H1 (cell line): ENCODE data around the gene COL5A2. TPM values are rescaled to one million over a fixed set of nuclear protein-coding genes. Genes with fewer than 3 reads are reported as not detected.

Experiments used
- CTCF ChIA-PET: fragments of 300-600 bp; sonication (Branson Sonifier 250); formaldehyde crosslinking; loops from one replicate; lab custom pipeline; 2021; ENCODE audit not compliant: partially characterized antibody; lab: Charles Lee
- POLR2A ChIA-PET: fragments of 300-600 bp; sonication (Branson Sonifier 250); formaldehyde crosslinking; loops from one replicate; lab custom pipeline; 2021; ENCODE audit warnings: inconsistent platforms; ENCODE audit not compliant: partially characterized antibody; lab: Charles Lee
- DNase-seq, 2 experiments: peaks; one replicate each; pipeline versions ENCODE4 v3.0.0 to v3.0.0-alpha.2; 2010 to 2022; ENCODE audit warnings: low spot score in 2 of 2, low read depth in 1 of 2, mixed read lengths in 1 of 2
- FAIRE-seq: peaks from 2 replicates; lab custom pipeline; 2011; peaks lifted over from hg19 to GRCh38; lab: Jason Lieb, UNC
- H2AFZ ChIP-seq: 2 replicates; pipeline ENCODE4 v1.8.1; 2012; ENCODE audit warnings: low read length, inconsistent platforms
- H2AK5ac ChIP-seq: 2 replicates; pipeline ENCODE4 v1.6.1; 2013; ENCODE audit warnings: low read depth, low read length
- H2BK120ac ChIP-seq: replicated peaks from 2 replicates; pipeline ENCODE3; 2013; ENCODE audit warnings: low read depth, low read length, inconsistent platforms
- H2BK12ac ChIP-seq: 2 replicates; pipeline ENCODE4 v1.6.1; 2013; ENCODE audit warnings: low read depth, low read length
- H2BK15ac ChIP-seq: 2 replicates; pipeline ENCODE4 v1.6.1; 2013; ENCODE audit warnings: low read length
- H2BK20ac ChIP-seq: 2 replicates; pipeline ENCODE4 v1.6.1; 2013; ENCODE audit warnings: low read length
- H2BK5ac ChIP-seq: 2 replicates; pipeline ENCODE4 v1.6.1; 2013; ENCODE audit warnings: low read depth, low read length
- H3K14ac ChIP-seq: 2 replicates; pipeline ENCODE4 v1.6.1; 2013; ENCODE audit warnings: inconsistent platforms; ENCODE audit not compliant: insufficient read length
- H3K18ac ChIP-seq: 2 replicates; pipeline ENCODE4 v1.6.1; 2013; ENCODE audit warnings: low read length; ENCODE audit errors: extremely low read depth
- H3K23ac ChIP-seq: 2 replicates; pipeline ENCODE4 v1.6.1; 2013; ENCODE audit warnings: inconsistent platforms; ENCODE audit not compliant: insufficient read length
- H3K23me2 ChIP-seq: 2 replicates; pipeline ENCODE4 v1.6.1; 2013; ENCODE audit warnings: low read depth, low read length
- H3K27ac ChIP-seq: 2 replicates; pipeline ENCODE4 v1.6.1; 2011; ENCODE audit warnings: low read depth, low read length, inconsistent platforms
- H3K27me3 ChIP-seq, 4 experiments: replicated peaks in 1 of 4; 1 replicate in 1 of 4; 2 replicates in 3 of 4; pipeline versions ENCODE4 v1.6.1 to v1.8.1; 2011 to 2013; ENCODE audit warnings: low read length in 3 of 4, mild to moderate bottlenecking in 3 of 4, inconsistent platforms in 2 of 4, mixed read lengths in 2 of 4, moderate library complexity in 1 of 4; ENCODE audit not compliant: control insufficient read depth in 3 of 4, insufficient read depth in 3 of 4; ENCODE audit errors: extremely low read depth in 1 of 4
- H3K36me3 ChIP-seq, 4 experiments: 2 replicates each; pipeline versions ENCODE4 v1.6.1 to v1.8.1; 2011 to 2013; ENCODE audit warnings: mild to moderate bottlenecking in 4 of 4, low read length in 3 of 4, moderate library complexity in 2 of 4, control low read depth in 1 of 4, inconsistent platforms in 1 of 4; ENCODE audit not compliant: insufficient read depth in 4 of 4, control insufficient read depth in 2 of 4
- H3K4ac ChIP-seq: replicated peaks from 2 replicates; pipeline ENCODE3; 2013; ENCODE audit warnings: low read length, low read depth, mixed read lengths, inconsistent platforms; ENCODE audit not compliant: insufficient read length
- H3K4me1 ChIP-seq, 4 experiments: replicated peaks in 1 of 4; 1 replicate in 1 of 4; 2 replicates in 3 of 4; pipeline versions ENCODE4 v1.6.1 to v1.8.1; 2011 to 2013; ENCODE audit warnings: low read length in 3 of 4, inconsistent platforms in 2 of 4, mixed read lengths in 1 of 4; ENCODE audit not compliant: insufficient read depth in 4 of 4, control insufficient read depth in 3 of 4
- H3K4me2 ChIP-seq, 2 experiments: 2 replicates each; pipeline versions ENCODE4 v1.6.1 to v1.8.1; 2011 to 2013; ENCODE audit warnings: low read depth in 2 of 2, low read length in 2 of 2, control low read depth in 1 of 2, inconsistent platforms in 1 of 2, mild to moderate bottlenecking in 1 of 2; ENCODE audit not compliant: insufficient read depth in 1 of 2
- H3K4me3 ChIP-seq, 4 experiments: fragments of 200-600, 300-600 bp in 1 of 4; sonication (generic), shearing (Covaris generic), sonication (Bioruptor Twin) in 1 of 4; 2 replicates each; pipeline versions ENCODE4 v1.5.1 to v1.8.1; 2011 to 2016; ENCODE audit warnings: low read length in 4 of 4, low read depth in 3 of 4, control low read depth in 2 of 4, inconsistent platforms in 2 of 4, mild to moderate bottlenecking in 2 of 4, mixed read lengths in 1 of 4, moderate library complexity in 1 of 4; ENCODE audit not compliant: insufficient read depth in 2 of 4; ENCODE audit errors: extremely low read depth in 1 of 4
- H3K56ac ChIP-seq: replicated peaks from 2 replicates; pipeline ENCODE3; 2013; ENCODE audit warnings: low read depth, mild to moderate bottlenecking, mixed read lengths, low read length, inconsistent platforms; ENCODE audit not compliant: insufficient read length
- H3K79me1 ChIP-seq: 2 replicates; pipeline ENCODE4 v1.6.1; 2013; ENCODE audit warnings: low read depth, low read length, control low read depth
- H3K79me2 ChIP-seq, 2 experiments: 2 replicates each; pipeline versions ENCODE4 v1.6.1 to v1.8.1; 2012 to 2013; ENCODE audit warnings: low read length in 2 of 2, mild to moderate bottlenecking in 2 of 2, inconsistent platforms in 1 of 2; ENCODE audit not compliant: insufficient read depth in 2 of 2, control insufficient read depth in 1 of 2
- H3K9ac ChIP-seq, 4 experiments: replicated peaks in 1 of 4; 1 replicate in 1 of 4; 2 replicates in 3 of 4; pipeline versions ENCODE4 v1.6.1 to v1.8.1; 2011 to 2013; ENCODE audit warnings: low read depth in 3 of 4, low read length in 3 of 4, control low read depth in 2 of 4, mild to moderate bottlenecking in 2 of 4, moderate library complexity in 2 of 4, inconsistent platforms in 1 of 4; ENCODE audit errors: extremely low read depth in 1 of 4
- H3K9me3 ChIP-seq, 2 experiments: 2 replicates each; pipeline versions ENCODE4 v1.6.1 to v1.8.1; 2012 to 2013; ENCODE audit warnings: mild to moderate bottlenecking in 2 of 2, moderate library complexity in 2 of 2, control low read depth in 1 of 2, inconsistent platforms in 1 of 2, low read depth in 1 of 2, low read length in 1 of 2, mixed read lengths in 1 of 2; ENCODE audit not compliant: insufficient read depth in 2 of 2
- H4K20me1 ChIP-seq, 2 experiments: replicated peaks in 1 of 2; 2 replicates each; pipeline versions ENCODE3 to v1.8.1; 2011 to 2013; ENCODE audit warnings: inconsistent platforms in 2 of 2, low read length in 2 of 2, mild to moderate bottlenecking in 1 of 2; ENCODE audit not compliant: insufficient read depth in 2 of 2, control insufficient read depth in 1 of 2
- H4K5ac ChIP-seq: 2 replicates; pipeline ENCODE4 v1.6.1; 2013; ENCODE audit warnings: low read length, low read depth, mixed read lengths, inconsistent platforms; ENCODE audit not compliant: insufficient read length
- H4K8ac ChIP-seq: 2 replicates; pipeline ENCODE4 v1.8.0; 2013; ENCODE audit warnings: mild to moderate bottlenecking, moderate library complexity, low read length, inconsistent platforms; ENCODE audit not compliant: insufficient read depth; ENCODE audit errors: extremely low read depth
- H4K91ac ChIP-seq: replicated peaks from 2 replicates; pipeline ENCODE3; 2013; ENCODE audit warnings: low read length, mixed read lengths, inconsistent platforms; ENCODE audit not compliant: insufficient read length
- BCL11A ChIP-seq, 2 experiments: IDR thresholded peaks; one replicate each; pipeline ENCODE4 v1.6.1; 2011; ENCODE audit warnings: low read depth in 2 of 2, low read length in 2 of 2, mild to moderate bottlenecking in 2 of 2
- CHD2 ChIP-seq: IDR thresholded peaks from 2 replicates; pipeline ENCODE4 v1.6.1; 2012; ENCODE audit warnings: low read length, improper control_type of control experiment
- CREB1 ChIP-seq: IDR thresholded peaks from 2 replicates; pipeline ENCODE4 v1.6.1; 2012; ENCODE audit warnings: inconsistent platforms
- CTBP2 ChIP-seq: IDR thresholded peaks from 2 replicates; pipeline ENCODE4 v1.7.0; 2011; ENCODE audit warnings: borderline replicate concordance, mild to moderate bottlenecking, moderate library complexity, mixed read lengths, low read length; ENCODE audit not compliant: insufficient read depth, insufficient read length
- EP300 ChIP-seq, 2 experiments: IDR thresholded peaks; 1 replicate in 1 of 2; 2 replicates in 1 of 2; pipeline ENCODE4 v1.6.1; 2011 to 2012; ENCODE audit warnings: low read depth in 2 of 2, low read length in 2 of 2, mild to moderate bottlenecking in 2 of 2, borderline replicate concordance in 1 of 2, inconsistent platforms in 1 of 2, moderate library complexity in 1 of 2
- GTF2F1 ChIP-seq: IDR thresholded peaks from 2 replicates; pipeline ENCODE4 v1.6.1; 2012; ENCODE audit warnings: low read depth, low read length, improper control_type of control experiment, borderline replicate concordance
- KDM5A ChIP-seq: fragments of 200-600 bp; IDR thresholded peaks from 2 replicates; pipeline ENCODE4 v1.7.1; 2012; ENCODE audit warnings: mild to moderate bottlenecking, low read length, inconsistent platforms, mixed read lengths
- MAFK ChIP-seq: IDR thresholded peaks from 2 replicates; pipeline ENCODE4 v1.6.1; 2012; ENCODE audit warnings: low read depth, mild to moderate bottlenecking, improper control_type of control experiment, low read length
- RBBP5 ChIP-seq: IDR thresholded peaks from 2 replicates; pipeline ENCODE4 v1.7.1; 2012; ENCODE audit warnings: low read depth, mild to moderate bottlenecking, inconsistent platforms, low read length, moderate library complexity, borderline replicate concordance
- RXRA ChIP-seq: IDR thresholded peaks from 2 replicates; pipeline ENCODE4 v1.6.1; 2011; ENCODE audit warnings: low read depth, mild to moderate bottlenecking, low read length, moderate library complexity; ENCODE audit not compliant: insufficient read depth
- SP1 ChIP-seq: IDR thresholded peaks from 2 replicates; pipeline ENCODE4 v1.6.1; 2011; ENCODE audit warnings: low read depth, low read length
- TCF12 ChIP-seq: IDR thresholded peaks from 2 replicates; pipeline ENCODE4 v1.6.1; 2011; ENCODE audit warnings: low read depth, mild to moderate bottlenecking, low read length
- TEAD4 ChIP-seq: IDR thresholded peaks from 2 replicates; pipeline ENCODE4 v1.6.1; 2012; ENCODE audit warnings: low read depth, low read length, inconsistent platforms, mixed read lengths
- ZNF274 ChIP-seq: IDR thresholded peaks from 2 replicates; pipeline ENCODE4 v1.7.0; 2012; ENCODE audit warnings: low read length, borderline replicate concordance; ENCODE audit errors: extremely low read depth
- WGBS, 2 experiments: shearing (Covaris generic) in 1 of 2; methylation state at CpG; one replicate each; pipeline versions ENCODE4 v1.1.6 to v1.1.7; 2013 to 2015; ENCODE audit warnings: low lambda C conversion rate in 2 of 2, mixed read lengths in 2 of 2, inconsistent platforms in 1 of 2, low coverage in 1 of 2, missing lambda C conversion rate in 1 of 2; ENCODE audit not compliant: insufficient replicate concordance in 2 of 2, insufficient coverage in 1 of 2, insufficient read length in 1 of 2; ENCODE audit errors: extremely low coverage in 1 of 2, missing lambda C conversion rate in 1 of 2; 5-methylcytosine and 5-hydroxymethylcytosine counted together
- polyA plus RNA-seq, 7 experiments: library from polyadenylated mRNA; depleted of rRNA in 3 of 7; stranded (reverse) in 5 of 7; unstranded in 2 of 7; fragments of >200 nt in 5 of 7; fragments of 200-250 nt in 2 of 7; gene quantifications; 1 replicate in 5 of 7; 2 replicates in 1 of 7; 4 replicates in 1 of 7; pipeline versions ENCODE4 v1.2.1 to v1.2.3, GENCODE V29; 2011 to 2013; ENCODE audit warnings: missing spikeins in 2 of 7, mixed read lengths in 2 of 7
- total RNA-seq: library from RNA; stranded (reverse); fragmentation: NEBNext Ultra II Directional; extraction: Animal tissue kit (Norgen Biotek cat#: 25700); gene quantifications from 2 replicates; pipeline ENCODE4 v1.2.1, GENCODE V29; 2021
- TF ChIP-seq, protein P1 (sequence below): IDR thresholded peaks from 2 replicates; pipeline ENCODE4 v1.6.1; 2011; ENCODE audit warnings: low read depth, mild to moderate bottlenecking, low read length; ENCODE audit not compliant: insufficient read depth

The COL5A2 gene
- total and polyA plus RNA-seq, 2 of the 8 experiments (the other 6 are each of a cell fraction or from before 2014, with no cell fraction given), result 4.7 to 24.2 TPM

GRCh38 chr2:189091253-189091652 is 88.3 kb downstream of the COL5A2 start:
- H2BK15ac ChIP-seq, result no peak overlapping the region
- H2BK12ac ChIP-seq, result no peak overlapping the region
- H3K9me3 ChIP-seq, result no peaks in the 10 kb centered on the region
- ChIA-PET CTCF (no interaction called here), POLR2A (no interaction called here)
- H3K56ac ChIP-seq, result no peak overlapping the region
- no peak overlapping the region for H3K18ac ChIP-seq
- H4K8ac ChIP-seq, result no peak overlapping the region
- H4K5ac ChIP-seq, result no peak overlapping the region
- no peak overlapping the region for H3K27ac ChIP-seq
- no peak overlapping the region for H3K23ac ChIP-seq
- DNase-seq (no peak), FAIRE-seq (no peak)
- H3K36me3 ChIP-seq, result no peaks in the 10 kb centered on the region
- H3K9ac ChIP-seq, result no peak overlapping the region
- no peaks in the 10 kb centered on the region for H3K79me2 ChIP-seq
- H3K4me2 ChIP-seq, result no peak overlapping the region
- WGBS, 2 experiments, result 71% methylated on average over 1 of the region's 1 CpG; no CpG with 5 or more reads in 1 of the 2 experiments
- no peak overlapping the region for H3K4me3 ChIP-seq
- H3K79me1 ChIP-seq, result no peaks in the 10 kb centered on the region
- H2BK120ac ChIP-seq, result no peak overlapping the region
- no peak overlapping the region for H3K4ac ChIP-seq
- no peaks in the 10 kb centered on the region for H3K27me3 ChIP-seq
- H4K91ac ChIP-seq, result no peak overlapping the region
- H2BK5ac ChIP-seq, result no peak overlapping the region
- no peaks in the 10 kb centered on the region for H3K4me1 ChIP-seq
- no peak overlapping the region for H3K14ac ChIP-seq
- no peak overlapping the region for H2AFZ ChIP-seq
- H2BK20ac ChIP-seq, result no peak overlapping the region
- H2AK5ac ChIP-seq, result no peak overlapping the region
- no peaks in the 10 kb centered on the region for H4K20me1 ChIP-seq
- no peaks in the 10 kb centered on the region; the same call in 1 of the 2 replicates for H3K23me2 ChIP-seq
- TF ChIP-seq RBBP5 (no peak), EP300 (IDR thresholded peaks at IDR 0.05; ENCODE audit: borderline replicate concordance in 1 of 2, low read depth in 2 of 2, low read length in 2 of 2) (no peak), SP1 (no peak), CHD2 (no peak), KDM5A (no peak), TCF12 (no peak), BCL11A (IDR thresholded peaks at IDR 0.05; ENCODE audit: low read depth in 2 of 2, low read length in 2 of 2) (no peak), TEAD4 (no peak), RXRA (no peak), CREB1 (no peak), CTBP2 (no peak), GTF2F1 (no peak), ZNF274 (no peak), MAFK (no peak)
- TF ChIP-seq, protein P1, sequence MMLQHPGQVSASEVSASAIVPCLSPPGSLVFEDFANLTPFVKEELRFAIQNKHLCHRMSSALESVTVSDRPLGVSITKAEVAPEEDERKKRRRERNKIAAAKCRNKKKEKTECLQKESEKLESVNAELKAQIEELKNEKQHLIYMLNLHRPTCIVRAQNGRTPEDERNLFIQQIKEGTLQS, result no peak
